MM.1S (cell line): ENCODE results near the gene ATP2A2.

Experiments used
- EZH2 ChIP-seq: fragments of 300-600 bp; sonication (generic); optimal IDR thresholded peaks from 2 replicates; pipeline ENCODE3; 2017; ENCODE audit warnings: low read depth, mild to moderate bottlenecking, antibody characterized with exemption, low read length, mixed read lengths
- TF ChIP-seq, protein P1 (sequence below): fragments of 300-600 bp; sonication (generic); IDR thresholded peaks from 2 replicates; pipeline ENCODE4 v1.5.1; 2016; ENCODE audit warnings: antibody characterized with exemption, low read length, mixed read lengths

DNA sequence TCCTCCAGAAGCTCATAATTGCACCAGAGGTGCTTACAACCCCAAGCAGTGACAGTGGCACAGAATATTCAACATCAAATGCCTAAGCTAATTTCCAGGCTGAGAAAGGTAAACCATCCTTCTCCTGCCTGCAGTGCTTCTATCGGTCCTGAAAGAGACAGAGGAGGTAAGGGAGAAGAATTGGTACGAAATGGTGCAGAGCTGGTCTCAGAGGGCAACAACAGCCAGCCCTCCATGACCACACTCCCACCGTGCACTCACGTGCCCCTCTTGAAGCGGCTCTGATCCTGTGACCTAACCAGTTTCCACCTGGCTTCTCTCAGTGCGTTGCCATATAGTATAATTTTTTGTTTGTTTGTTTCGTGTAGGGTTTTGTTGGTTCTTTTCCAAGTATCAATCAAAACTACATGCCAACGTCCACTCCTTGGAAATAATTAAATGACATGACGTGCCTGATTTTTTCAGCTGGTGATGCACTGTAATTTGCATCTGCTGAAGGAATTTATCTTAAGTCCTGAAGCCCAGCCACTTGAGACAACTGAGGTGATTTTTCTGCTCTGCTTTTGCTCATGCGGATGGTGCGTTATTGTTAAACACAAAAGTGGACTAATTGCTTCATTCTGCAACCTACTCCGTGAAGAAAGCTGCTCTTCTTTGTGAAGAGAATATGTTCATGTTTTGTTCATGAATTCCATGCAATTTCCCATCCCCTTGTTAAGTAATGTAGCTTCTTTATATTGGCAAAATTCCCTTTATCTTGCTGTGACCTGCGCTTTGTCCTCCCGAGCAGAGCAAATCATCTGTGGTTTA is 1.3 kb upstream of the ATP2A2 start:
- TF ChIP-seq, protein P1, sequence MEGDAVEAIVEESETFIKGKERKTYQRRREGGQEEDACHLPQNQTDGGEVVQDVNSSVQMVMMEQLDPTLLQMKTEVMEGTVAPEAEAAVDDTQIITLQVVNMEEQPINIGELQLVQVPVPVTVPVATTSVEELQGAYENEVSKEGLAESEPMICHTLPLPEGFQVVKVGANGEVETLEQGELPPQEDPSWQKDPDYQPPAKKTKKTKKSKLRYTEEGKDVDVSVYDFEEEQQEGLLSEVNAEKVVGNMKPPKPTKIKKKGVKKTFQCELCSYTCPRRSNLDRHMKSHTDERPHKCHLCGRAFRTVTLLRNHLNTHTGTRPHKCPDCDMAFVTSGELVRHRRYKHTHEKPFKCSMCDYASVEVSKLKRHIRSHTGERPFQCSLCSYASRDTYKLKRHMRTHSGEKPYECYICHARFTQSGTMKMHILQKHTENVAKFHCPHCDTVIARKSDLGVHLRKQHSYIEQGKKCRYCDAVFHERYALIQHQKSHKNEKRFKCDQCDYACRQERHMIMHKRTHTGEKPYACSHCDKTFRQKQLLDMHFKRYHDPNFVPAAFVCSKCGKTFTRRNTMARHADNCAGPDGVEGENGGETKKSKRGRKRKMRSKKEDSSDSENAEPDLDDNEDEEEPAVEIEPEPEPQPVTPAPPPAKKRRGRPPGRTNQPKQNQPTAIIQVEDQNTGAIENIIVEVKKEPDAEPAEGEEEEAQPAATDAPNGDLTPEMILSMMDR = no peak
- no peak for TF ChIP-seq EZH2
